ENCODE data around the gene TAX1BP1. TPM values are rescaled to one million over a fixed set of nuclear protein-coding genes. Genes with fewer than 3 reads are reported as not detected.
"Not testable (repeated sequence)": the region's sequence is repeated elsewhere in the genome, so short reads cannot be mapped to it uniquely, and the experiment has no call there.

Gene TAX1BP1
- total RNA-seq, 1 donor from 2014 or later, result 82.5 TPM

DNA sequence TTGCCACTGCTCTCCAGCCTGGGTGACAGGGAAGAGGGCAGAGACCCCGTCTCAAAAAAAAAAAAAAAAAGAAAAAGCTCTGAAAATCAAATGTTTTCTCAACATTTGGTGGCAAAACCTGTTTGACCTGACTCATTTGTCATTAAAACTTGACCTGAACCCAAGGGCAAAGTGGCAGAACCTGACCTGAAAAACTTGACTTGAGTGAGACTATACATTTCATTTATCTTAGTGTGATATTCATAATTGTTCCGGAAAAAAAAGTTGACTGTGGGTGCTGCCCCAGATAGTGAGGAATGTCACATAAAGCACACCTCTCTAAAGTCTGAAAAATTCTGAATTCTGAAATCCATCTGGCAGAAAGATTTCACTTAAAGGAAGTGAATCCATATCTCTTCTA is 2.3 kb upstream of the TAX1BP1 start:
- DNase-seq (ENCODE audit: low spot score), result no peak

DNA sequence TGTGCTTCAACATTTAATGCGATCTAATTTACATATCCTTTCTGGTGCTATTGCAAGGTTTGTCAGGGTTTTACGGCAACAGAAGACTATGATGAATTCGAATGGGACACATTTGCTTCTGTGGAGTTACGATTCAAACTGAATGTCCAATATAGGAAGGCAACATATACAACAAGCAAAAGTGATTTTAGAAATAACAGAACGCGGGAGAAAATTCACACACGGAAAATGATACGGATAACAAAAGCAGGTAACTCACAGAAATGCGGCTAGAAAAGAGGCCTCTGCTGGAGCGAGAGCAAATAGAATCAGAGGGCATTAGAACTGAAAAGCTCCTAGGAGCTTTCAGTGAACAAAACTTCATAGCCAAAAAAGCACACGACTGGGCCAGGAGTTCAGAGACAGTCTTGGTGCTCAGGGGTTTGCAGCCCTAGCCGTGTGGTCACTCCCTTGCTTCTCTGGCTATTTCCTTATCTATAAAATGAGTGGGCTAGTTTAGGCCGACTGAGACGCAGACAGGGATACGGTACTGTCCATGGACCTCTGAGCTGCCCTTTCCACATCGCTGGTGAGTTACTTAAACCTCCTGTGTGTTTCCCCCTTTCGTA is 557 bp upstream of the TAX1BP1 start:
- no peak for DNase-seq (ENCODE audit: low spot score)

DNA sequence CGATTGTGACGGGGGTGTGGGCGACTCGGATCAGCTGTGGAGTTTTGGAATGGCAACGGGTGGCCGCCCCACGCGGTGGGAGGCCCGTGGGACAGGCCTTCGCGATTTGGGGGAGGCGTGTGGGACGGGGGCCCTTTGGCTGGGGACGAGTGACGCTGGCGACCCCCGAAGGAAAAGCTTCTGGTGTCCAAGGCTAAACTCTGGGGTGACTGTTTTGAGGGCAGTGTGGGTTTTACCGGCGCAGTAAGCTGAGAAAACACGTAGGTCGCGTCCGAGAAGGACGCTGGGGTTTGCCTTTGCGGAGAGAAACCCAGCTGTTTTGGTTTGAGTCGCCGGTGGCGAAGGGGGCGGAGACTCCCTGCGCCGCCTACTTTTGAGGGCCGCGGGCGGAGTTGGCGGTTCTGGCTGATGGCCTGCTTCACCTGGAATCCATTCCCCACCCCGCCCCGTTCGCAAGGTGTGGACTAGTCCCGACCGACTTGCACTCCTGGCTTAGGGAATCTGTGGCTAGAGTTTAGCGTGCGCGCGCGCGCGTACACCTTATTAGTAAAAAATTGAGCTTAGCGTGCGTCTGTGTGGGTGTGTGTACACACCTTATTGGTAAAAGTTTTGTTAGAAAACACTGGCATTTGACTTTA is 606 bp downstream of the TAX1BP1 start:
- peak; percentile 95 for DNase-seq (ENCODE audit: low spot score)

DNA sequence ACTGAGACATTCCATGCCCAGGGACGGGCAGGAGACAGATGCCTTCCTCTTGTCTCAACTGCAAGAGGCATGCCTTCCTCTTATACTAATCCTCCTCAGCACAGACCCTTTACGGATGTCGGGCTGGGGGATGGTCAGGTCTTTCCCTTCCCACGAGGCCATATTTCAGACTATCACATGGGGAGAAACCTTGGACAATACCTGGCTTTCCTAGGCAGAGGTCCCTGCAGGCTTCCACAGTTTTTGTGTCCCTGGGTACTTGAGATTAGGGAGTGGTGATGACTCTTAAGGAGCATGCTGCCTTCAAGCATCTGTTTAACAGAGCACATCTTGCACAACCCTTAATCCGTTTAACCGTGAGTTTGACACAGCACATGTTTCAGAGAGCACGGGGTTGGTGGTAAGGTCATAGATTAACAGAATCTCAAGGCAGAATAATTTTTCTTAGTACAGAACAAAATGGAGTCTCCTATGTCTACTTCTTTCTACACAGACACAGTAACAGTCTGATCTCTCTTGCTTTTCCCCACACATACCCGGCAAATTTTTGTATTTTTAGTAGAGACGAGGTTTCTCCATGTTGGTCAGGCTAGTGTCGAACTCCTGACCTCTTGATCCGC is 2.2 kb downstream of the TAX1BP1 start:
- DNase-seq (ENCODE audit: low spot score), result not testable (repeated sequence)

DNA sequence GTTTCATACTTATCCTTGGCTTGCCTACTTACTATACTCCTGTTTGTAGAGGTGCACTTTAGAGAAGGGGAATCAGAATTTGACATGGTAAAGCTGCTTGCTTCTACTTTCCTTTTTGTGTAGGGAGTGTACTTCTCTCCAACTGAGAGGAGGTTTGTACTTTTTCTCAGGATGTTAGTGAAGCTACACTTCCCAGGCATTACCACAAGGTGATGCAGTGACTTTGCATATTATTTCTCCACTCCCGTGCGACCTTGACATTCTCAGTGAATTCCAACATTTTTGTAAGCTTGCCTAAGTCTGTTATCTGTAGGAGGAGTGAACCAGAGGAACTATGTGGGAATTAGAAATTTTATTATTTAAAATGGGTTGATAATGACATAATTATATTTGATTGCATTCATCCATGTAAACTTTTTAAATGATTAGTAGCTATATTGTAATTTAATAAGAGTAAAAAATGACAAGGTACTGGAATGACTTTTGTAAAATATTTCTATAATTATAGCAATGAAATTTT is 5.2 kb downstream of the TAX1BP1 start:
- DNase-seq (ENCODE audit: low spot score), result no peak

DNA sequence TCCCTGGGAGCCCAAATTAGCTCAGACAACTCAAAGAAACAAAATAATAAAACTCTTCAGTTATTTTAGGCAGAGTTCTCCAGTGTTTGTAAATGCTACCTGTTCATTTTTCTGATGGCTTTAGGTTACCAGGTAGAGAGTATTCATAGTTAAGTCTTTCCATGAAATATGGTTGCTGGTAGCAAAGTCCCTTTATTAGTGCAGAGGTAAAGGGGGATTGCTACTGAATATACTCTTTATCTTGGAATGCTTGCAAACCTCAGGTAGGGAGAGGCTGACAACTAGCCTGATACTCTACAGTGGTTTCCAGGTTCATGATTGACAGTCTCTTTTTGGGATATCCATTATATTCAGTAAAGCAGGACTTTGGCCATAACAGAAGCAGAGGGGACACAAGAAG is 6.5 kb downstream of the TAX1BP1 start:
- no peak for DNase-seq (ENCODE audit: low spot score)

DNA sequence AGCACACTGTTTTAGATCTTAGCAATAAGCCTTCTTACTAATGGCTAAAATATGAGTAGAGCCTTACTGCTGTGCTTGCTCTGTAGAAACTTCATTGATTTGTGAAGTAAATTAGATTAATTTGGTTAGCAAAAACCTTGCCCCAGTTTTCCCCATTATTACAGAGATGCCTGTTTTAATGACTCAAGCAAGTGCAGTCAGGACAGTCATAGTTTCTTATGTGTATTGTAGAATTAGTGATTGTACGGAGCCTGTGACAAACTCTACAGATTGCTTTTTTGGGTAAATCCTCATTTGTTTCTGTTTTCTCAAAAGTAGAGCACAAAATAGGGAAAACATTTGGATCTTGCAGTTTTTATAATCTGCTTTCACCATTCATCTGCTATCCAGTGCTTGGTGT is 7.0 kb downstream of the TAX1BP1 start:
- DNase-seq (ENCODE audit: low spot score), result no peak

DNA sequence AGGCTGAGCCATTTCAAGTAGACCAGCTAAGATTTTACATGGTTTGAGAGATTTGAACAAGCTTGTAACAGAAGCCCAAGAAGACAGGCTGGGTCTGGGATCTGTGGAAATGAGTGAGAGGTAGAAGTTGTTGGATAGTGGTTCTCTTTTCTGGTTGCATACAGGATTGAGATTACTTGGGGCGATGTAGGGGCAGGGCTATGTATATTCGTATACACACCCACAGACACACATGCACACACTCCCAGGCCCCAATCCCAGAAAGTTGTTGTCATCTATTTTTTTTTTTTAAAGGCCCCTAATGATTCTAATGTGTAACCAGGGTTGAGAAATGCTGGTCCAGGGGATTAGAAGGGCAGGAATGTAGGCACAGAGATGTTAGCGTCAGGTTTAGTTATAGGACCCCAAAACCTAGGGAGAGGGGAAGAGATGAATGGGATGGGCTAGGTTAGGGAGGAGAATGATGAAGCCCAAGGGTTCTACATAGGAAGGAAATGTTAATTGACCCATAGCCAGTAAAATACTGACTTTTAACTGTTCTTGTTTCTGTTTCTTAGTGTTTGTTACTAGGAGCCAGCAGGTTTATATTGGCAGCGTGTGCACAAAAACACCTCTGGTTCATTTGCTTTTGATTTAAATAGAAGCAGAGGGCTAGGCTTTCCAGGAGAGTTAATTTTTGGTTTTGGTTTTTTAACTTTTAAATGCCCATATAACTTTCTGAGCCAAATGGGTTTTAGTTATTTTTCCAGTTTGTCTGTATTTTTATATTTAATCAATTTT is 7.8 kb downstream of the TAX1BP1 start:
- DNase-seq (ENCODE audit: low spot score), result no peak

DNA sequence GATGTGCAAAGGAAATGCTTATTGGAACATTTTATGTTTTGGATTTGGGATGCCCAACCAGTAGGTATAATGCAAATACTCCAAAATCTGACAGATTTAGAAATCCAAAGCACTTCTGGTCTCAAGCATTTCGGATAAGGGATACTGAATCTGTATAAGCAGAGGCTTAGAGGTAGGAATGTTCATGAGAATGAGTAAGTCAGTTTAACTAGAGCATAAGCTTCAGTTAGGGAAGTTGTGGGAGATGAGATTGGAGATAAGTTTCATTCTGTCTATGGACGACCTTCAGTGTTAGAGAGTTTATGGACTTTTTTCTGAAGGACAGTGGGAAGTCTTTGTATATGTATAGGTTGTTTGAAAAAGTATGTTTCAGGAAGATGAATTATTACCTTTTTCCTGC is 10.4 kb downstream of the TAX1BP1 start:
- no peak for DNase-seq (ENCODE audit: low spot score)

DNA sequence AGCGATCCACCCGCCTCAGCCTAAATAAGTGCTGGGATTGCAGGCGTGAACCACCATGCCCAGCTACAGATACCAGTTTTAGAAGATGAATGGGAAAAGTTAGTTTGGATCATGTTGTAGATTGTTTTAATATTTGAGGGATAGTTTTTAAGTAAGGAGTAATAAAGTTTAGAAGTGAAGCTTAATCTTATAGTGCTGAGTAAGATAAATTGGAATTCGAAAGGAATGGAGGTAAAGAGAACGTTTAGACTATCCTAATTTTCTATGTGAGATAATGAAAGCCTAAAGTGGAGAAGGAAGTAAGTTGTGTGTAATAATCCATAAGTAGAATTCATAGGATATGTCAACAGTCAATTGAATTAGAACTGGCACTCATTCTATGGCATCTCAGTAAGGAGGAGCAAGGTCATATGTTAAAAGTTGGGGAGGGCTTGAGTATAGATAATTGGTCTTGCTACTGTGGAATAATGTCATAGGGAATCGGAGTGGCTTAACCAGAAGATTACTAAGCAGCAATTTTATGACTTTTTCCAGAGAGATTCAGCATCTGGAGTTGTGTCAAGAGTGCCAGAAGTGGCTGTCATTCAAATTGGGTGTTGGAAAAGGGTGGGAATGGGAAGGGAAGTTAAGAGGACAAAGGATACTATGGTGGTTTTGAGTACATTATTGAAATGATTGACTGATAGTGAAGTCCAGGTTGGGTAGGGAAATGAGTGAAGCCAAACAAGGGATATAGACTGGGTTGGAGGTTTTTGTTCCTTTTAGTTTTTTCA is 12.1 kb downstream of the TAX1BP1 start:
- no peak for DNase-seq (ENCODE audit: low spot score)

DNA sequence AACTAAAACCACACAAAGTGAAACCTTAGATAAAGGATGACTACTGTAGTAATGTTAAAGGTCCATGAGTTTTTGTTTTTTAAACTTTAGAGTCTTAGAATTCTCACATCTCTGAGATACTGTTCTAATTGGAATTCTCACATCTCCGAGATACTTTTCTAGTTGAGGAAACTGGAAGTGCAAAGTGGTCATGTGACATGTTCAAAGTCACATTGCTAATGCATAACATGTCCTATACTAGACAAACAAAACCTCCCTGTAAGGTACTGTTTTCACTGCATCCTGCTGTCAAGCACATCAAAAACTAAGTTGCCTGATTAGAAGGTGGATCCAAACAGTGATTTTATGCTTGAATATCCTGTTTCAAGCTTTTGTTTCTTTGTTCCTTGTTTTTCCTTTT is 13.9 kb downstream of the TAX1BP1 start:
- no peak for DNase-seq (ENCODE audit: low spot score)

DNA sequence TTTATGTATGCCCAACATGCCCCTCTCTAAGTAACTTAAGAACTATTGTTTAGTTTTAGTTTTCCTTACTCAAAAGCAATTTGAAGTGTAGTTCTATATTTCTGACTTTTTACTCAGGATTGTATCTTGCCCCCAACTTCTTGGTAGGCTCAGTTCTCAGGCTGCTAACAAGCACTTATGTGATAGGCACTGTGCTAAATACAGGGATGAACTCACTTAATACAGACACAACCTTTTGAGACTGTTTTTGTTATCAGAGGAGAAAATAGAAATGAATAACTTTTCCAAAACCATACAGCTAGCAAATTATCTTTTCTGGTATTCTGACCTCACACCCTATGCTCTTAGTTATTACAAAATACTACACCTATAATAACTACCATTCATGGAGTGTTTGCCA is 16.3 kb downstream of the TAX1BP1 start:
- DNase-seq (ENCODE audit: low spot score), result no peak

DNA sequence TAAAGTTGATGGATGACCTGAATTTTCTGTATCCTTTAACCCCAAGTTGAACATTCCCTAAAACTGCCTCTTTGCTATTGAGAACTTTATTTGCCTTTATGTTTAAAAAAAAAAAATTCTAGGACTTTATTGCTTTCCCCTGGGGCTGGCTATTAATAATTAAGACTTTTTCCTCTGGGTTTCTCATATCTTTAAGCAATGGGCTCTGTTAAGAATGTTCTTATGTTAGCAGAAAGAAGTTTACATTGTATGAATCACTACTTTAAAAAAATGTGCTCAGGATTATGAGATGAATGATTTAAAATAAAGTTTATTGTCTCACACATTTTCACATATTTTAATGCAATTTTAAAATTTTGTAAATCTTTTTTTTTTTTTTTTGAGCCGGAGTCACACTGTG is 19.5 kb downstream of the TAX1BP1 start:
- no peak for DNase-seq (ENCODE audit: low spot score)

DNA sequence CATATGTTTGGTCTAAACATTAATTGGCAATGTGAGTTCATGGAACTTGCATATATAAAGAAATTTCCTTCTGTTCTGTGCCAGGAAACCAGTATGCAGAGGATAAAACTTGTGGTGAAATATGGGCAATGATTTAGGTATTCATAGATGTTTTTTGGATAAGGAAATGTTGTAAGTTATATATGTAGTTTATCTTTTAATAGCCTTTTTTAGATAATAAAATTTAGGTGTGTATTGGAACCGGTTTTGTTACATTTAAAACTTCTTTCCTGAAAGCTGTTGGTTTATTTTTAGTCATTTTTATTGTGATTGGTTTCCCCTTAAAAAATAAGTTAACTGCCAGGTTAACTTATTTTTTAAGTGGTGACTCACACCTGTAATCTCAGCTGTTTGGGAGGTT is 22.1 kb downstream of the TAX1BP1 start:
- no peak for DNase-seq (ENCODE audit: low spot score)

DNA sequence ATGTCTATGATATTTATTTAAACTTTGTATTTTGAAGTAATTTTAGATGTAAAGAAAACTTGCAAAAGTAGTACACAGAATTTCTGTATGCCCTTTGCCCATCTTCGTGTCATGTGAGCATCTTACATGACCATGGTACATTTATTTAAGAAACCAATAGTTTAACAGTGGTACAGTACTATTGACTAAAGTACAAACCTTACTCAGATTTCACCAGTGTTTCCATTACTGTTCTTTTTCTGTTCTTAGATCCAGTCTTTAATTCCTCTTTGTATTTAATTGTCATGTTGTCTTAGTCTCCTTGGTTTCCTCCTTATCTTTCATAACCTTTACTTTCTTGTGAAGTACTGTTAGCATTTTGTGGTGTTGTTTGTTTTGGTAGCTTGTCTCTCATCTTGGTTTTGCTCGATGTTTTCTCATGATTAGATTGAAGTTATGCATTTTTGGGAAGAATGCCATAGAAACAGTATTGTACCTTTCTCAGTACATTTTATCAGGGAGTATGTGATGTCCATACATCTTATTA is 24.1 kb downstream of the TAX1BP1 start:
- DNase-seq (ENCODE audit: low spot score), result no peak

DNA sequence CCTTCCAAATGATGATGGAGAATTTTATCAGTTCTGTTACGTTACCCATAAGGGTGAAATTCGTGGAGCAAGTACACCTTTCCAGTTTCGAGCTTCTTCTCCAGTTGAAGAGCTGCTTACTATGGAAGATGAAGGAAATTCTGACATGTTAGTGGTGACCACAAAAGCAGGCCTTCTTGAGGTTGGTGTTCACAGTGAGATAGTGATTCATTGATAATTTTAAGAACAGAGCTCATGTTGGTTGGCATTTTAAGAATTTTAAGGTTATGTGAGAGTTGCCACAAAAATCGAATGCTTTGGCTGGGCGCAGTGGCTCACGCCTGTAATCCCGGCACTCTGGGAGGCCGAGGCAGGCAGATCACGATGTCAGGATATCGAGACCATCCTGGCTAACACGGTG is 25.9 kb downstream of the TAX1BP1 start:
- DNase-seq (ENCODE audit: low spot score), result no peak

DNA sequence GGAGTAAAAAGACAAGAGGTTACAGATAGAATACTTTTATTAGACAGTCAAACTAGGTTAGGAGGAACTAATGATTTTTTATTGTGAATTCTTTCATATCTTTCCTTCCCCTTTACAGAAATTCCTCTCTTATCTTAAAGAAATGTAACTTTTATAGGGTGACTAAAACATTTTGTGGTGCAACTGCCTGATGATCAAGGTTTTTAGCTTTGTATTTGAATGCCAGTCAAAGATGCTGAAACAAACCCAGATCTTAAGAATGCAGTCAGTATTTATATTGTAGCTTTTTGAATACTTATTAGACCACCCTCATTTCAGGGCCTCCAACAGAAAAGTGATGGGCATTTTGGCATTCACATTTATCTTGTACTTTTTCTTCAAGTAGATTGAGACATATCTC is 27.4 kb downstream of the TAX1BP1 start:
- DNase-seq (ENCODE audit: low spot score), result no peak

DNA sequence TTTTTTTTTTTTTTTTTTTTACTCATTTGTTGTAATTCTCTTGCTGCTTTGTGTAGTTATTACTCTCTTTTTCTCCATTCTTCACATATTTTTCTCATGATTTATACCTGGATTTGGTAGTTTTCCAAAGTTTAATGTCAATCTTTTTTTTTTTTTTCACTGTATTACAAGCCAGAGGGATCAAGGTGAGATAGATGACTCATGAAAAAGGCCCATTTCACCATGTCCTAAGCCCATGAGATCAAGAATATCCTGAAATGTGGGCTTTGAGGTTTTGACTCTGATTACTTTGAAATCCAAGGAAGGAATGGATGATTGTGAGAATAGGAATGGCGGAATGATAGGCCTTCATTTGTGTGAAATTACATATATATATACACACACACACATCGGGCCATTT is 31.1 kb downstream of the TAX1BP1 start:
- no peak for DNase-seq (ENCODE audit: low spot score)

DNA sequence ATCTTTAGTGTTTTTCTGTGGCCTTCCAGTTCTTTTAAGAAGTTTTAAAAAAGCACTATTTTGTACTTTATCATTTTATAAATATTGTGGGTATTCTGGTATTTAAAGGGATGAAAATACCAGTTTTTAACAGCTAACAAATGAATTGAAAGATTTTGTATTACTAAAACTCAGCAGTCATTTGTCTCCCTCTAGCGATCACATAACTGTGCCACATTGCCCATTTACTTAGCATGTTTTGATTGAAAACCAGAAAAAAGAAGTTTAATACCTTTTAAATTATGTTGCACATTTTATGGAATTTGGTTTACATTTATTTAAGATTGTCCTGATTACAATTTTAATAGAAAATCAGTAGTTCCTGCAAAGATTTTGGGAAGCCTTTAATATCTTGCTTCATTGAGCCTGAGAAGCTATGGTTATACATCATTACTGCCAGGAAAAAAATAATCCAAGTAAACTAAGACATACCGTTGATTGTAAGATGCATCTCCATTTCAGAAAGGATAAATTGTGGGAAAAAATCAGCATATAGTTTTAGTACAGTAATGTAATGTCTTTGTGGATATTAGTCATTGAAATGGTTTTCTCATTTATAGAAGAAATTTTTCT is 34.9 kb downstream of the TAX1BP1 start:
- DNase-seq (ENCODE audit: low spot score), result no peak

DNA sequence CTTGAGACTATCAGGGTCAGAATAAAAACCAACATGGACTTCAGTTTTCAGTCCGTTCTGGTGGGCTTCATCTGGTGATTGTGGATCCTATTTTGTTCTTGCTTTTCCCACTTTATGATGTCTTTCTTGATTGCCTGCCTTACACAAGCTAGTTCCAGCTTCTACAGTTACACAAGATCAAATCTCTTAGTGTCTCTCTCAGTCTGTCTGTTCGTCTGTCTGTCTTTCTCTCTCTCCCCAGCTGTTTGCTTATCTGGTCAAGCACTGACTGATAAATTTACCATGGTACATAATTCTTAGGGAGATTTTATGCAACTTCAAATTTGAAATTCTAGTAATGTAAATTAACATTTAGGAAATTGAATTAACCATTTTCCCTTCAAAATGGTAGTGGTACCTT is 35.8 kb downstream of the TAX1BP1 start:
- DNase-seq (ENCODE audit: low spot score), result no peak

DNA sequence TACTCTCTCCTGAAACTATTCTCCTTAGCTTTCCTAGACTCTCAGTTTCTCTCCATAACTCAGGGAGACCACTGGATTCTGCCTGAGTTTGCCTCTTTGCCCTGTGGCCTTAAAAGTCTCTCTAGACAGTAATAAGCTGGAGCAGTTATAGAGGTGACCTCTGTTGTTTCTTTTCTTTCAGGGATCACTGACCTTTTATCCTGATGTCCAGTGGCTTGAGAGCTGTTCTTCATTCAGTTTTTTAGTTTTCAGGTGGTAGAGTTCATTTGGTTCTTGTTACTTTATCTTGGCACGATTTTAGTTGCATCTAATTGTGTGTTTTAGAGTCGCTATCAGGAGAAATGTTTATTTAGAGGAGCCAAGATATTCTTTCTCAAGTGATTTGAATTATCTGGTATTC is 37.7 kb downstream of the TAX1BP1 start:
- no peak for DNase-seq (ENCODE audit: low spot score)

Measured in mesenteric fat pad (tissue), 1 donor.